Stimulated activated CD8-positive, alpha-beta memory T cell treated with anti-CD3 and anti-CD28 coated beads, Interleukin-4, amount 100 ng/mL, for 1 hour (primary cell): Measurements from ENCODE around the gene ISM1.

Experiments used
- DNase-seq, 2 donors: peaks; one replicate each; pipeline ENCODE4 v3.0.0-alpha.2; 2020; ENCODE audit warnings: low read depth in 2 of 2, low spot score in 1 of 2

Gene ISM1

GRCh38 chr20:13340088-13340487 is 119.0 kb downstream of the ISM1 start:
- no peak for DNase-seq

GRCh38 chr20:13341737-13342393 is 120.8 kb downstream of the ISM1 start:
- no peak for DNase-seq

- no peak for DNase-seq
Measured at GRCh38 chr20:13342469-13343242, 121.6 kb downstream of the ISM1 start.

- no peak for DNase-seq
Measured at GRCh38 chr20:13344671-13345070, 123.6 kb downstream of the ISM1 start.

DNA sequence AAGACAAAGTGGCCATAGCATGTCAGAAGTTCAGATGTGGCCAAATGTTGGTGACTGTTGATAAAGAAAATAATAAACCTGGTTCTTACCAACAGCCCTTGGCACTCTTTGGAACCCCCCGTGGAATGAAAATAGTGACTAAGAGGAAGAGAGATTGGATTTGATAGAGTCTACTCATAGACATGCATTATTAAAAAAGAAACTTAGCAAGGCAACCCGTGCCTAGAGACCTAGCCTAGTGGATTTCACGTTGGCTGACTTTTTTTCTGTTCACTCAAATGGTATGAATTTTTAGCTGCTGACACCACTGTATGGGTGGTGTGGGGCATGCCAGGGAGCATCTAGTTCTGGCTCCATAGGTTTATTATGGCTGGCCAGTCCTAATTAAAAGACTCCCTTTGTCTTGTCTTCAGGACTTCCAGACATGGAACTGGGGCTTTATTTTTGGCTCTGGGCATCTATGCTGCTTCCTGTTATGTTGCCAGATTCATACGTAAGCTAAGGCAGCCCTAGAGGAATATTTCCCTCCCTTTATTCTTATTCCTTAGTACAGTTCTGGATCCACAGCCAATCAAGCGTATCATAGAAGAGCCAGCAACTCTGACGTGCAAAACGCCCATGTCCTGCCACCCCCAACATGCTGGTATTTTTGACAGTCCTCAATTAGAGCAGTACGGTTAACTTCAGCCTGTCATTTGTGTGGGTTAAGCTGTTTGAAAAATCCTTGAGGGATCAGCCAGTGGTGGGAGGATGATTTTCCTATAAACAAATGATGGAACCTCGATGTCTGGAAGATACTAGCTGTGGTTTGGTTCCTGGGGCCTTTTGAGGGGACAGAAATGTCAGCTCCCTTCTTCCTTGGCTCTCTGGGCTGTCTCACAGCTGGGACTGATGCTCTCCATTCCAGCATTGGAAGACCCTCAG is 127.5 kb downstream of the ISM1 start:
- DNase-seq: no peak

DNA sequence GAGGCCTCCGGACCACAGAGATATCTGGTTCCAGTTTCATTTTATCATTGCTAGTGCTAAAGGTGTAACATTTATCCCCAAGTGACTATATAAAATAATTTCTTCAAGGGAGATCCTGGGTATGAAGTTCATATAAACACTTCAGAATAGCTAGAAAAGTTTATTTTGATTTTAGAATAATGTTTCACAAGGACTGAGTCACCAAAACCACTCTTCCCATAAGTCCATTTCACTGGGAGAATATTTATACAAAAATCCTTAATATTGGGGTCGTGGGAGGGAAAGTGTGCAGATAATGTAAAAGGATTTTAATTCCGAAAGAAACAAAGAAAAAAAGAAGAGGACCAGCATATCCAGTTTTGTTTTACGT is 128.1 kb downstream of the ISM1 start:
- no peak for DNase-seq
